HG02642 (cell line): ENCODE data around the gene NFKB1.
"Not testable (repeated sequence)": the region's sequence is repeated elsewhere in the genome, so short reads cannot be mapped to it uniquely, and the experiment has no call there.

Experiments
- ATAC-seq: cut with Tn5 transposase; IDR thresholded peaks from one replicate; pipeline ENCODE4 v1.9.1; 2021; ENCODE audit warnings: mild to moderate bottlenecking; ENCODE audit not compliant: unreplicated experiment, poor library complexity

The NFKB1 gene

DNA sequence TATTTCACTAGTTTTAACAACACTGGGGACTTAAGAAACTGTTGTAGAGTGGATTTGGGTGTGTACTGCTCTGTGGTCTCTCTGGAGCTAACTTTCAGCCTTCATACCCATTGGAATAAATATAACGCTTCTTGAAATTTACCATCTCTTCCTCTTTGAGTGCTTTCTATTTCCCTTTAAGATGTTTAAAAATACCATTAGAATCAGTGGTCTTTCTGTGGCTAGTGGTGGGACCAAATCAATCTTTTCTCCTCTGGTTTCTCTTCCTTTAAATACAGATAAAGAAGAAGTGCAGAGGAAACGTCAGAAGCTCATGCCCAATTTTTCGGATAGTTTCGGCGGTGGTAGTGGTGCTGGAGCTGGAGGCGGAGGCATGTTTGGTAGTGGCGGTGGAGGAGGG lies 92.0 kb downstream of the NFKB1 start:
- no peak for ATAC-seq

GRCh38 chr4:102594000-102594399 lies 92.8 kb downstream of the NFKB1 start:
- no peak for ATAC-seq

DNA sequence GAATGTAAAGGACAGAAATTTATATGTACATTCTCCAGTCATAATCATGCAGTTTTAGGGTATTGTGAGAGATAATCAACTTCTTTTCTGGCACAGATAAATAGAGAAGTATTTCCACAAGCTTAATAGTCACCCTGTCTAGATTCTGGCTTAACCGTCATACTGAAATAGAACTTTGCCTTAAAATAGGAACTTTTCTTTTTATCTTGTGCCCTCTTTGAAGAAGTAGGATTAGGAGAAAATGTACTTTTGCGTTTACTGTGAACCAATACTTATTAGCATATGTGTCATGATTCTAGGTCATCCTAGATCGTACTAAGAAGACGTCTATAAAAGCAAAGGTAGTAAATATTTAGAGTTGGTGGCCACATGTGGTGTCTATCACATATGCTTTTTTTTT lies 95.4 kb downstream of the NFKB1 start:
- ATAC-seq, result no peak

- peak; percentile 65 for ATAC-seq
Observed at GRCh38 chr4:102598086-102598761, 97.1 kb downstream of the NFKB1 start.

- peak; percentile 6 for ATAC-seq
Observed at GRCh38 chr4:102598762-102599374, 97.7 kb downstream of the NFKB1 start.

GRCh38 chr4:102599455-102599854 lies 98.3 kb downstream of the NFKB1 start:
- no peak for ATAC-seq

GRCh38 chr4:102599886-102600285 lies 98.7 kb downstream of the NFKB1 start:
- no peak for ATAC-seq

DNA sequence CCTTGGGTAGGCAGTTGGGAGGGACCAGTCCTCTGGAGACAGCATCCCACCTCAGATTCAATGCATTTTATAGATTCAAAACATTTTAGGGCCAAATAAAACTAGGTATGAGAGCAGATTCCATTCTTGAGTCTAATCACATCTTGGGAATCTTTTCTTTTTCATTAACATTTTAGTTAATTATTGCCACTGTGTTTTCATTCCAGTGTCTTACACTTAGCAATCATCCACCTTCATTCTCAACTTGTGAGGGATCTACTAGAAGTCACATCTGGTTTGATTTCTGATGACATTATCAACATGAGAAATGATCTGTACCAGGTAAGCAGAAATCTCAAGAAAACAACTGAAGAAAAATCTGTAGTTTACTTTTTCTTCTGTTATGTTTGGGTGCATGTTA lies 99.5 kb downstream of the NFKB1 start:
- no peak for ATAC-seq

- ATAC-seq, result no peak
Observed at GRCh38 chr4:102601586-102602227, 100.5 kb downstream of the NFKB1 start.

DNA sequence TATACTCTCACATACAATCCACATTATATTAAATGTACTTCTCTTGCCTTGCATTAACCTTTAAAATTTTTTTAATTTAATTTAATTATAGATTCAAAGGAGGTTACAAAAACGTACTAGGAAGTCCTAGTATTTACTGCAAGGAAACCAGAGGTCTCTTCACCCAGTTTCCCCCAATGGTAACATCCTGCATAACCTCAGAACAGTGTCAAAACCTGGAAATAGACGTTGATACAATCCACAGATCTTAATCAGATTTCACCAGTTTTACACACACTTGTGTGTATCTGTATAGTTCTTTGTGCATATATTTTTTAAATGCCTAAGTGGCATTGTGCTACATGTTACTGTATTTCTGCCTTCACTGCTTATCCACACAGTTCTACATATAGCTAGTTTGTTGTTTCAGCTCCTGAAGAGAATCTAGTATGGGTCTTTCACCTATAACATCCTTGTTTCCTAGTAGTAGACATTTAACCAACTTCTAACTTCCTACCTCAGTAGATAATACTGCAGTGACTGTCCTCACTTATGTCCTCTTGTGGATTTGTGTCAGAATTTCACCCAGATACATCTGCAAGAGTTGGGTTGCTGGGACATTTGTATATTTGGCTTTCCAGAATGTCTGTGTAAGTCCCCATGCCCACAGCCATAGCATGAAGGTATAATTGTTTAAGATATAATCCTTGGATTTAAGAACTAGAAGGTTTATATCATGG lies 103.2 kb downstream of the NFKB1 start:
- no peak for ATAC-seq

DNA sequence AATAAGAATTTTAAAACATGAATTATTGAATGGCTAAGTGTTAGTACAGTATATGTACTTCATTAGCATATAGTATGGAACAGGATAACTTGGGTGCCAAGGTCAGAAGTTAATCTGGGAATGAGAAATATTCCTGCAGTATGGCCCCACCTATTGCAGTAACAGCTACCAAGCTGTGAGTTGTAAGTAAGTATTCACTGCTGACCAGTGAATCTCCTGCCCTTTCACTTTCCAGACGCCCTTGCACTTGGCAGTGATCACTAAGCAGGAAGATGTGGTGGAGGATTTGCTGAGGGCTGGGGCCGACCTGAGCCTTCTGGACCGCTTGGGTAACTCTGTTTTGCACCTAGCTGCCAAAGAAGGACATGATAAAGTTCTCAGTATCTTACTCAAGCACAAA lies 105.1 kb downstream of the NFKB1 start:
- ATAC-seq, result no peak

DNA sequence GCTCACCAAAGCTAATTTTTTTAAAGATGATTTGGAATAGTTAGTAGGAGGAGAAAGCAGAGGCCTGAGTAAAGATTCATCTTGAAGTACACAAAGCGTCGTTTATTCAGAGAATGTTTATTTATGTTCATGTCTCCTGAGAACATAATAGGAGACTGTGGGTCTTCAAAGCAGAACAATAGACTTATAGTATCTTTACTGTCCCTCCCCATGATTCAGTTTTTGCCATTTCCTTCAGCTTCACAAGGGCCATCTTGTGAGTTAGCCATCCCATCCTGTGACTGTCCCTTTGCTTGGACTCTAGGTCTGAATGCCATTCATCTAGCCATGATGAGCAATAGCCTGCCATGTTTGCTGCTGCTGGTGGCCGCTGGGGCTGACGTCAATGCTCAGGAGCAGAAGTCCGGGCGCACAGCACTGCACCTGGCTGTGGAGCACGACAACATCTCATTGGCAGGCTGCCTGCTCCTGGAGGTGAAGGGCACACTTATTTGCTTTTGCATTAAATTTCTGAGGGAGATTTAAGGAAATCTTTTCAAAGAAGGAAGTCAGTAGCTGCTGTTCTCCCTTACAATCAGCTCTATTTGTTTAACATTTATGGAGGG lies 105.8 kb downstream of the NFKB1 start:
- no peak for ATAC-seq

DNA sequence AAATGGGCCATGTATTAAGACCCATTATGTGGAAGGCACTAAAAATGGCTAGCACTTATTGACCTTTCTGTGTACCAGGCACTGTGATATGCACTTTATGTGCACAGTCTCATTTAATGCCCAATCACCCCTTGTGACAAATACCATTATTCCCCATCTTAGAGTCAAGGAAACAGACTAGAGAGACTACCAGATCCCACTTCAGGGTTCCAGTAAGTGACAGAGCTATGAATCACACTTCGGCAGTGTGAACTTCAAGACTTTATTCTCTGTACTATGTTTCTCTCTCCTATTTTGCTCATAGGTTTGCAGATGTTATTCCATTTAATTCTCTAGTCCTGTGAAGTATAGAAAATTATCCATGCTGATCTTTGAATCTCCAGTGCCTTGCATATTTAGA lies 107.0 kb downstream of the NFKB1 start:
- no peak for ATAC-seq

DNA sequence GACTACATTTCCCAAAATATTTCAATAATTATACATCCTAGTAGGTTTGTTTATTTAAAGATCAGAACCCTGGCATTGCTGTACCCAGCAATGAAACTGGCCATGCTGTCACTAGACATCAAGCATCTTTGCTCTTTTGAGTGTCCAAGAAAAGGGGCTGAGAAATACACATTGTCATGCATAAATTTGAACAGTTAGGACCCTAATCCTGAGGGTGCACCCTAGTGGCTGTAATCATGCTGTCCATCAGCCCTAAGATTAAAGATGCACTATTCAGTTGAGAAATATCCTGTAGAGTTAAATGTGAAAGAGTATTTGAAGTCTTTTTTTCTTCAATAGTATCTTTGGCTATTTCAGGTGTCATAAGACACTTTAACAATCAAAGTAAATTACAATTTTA lies 108.8 kb downstream of the NFKB1 start:
- ATAC-seq, result no peak

GRCh38 chr4:102610476-102610875 lies 109.3 kb downstream of the NFKB1 start:
- ATAC-seq, result no peak

DNA sequence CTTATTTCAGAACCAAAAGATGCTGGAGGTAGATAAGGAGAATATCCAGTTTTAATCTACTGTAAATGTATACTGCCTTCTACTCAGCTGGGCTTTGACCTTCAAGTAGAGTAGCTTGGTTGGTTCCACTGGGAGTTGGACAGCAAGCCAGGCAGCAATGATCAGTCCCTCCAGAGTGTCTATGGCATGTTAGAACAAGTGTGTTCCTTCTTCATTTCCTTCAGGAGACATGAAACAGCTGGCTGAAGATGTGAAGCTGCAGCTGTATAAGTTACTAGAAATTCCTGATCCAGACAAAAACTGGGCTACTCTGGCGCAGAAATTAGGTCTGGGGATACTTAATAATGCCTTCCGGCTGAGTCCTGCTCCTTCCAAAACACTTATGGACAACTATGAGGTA lies 111.1 kb downstream of the NFKB1 start:
- no peak for ATAC-seq

DNA sequence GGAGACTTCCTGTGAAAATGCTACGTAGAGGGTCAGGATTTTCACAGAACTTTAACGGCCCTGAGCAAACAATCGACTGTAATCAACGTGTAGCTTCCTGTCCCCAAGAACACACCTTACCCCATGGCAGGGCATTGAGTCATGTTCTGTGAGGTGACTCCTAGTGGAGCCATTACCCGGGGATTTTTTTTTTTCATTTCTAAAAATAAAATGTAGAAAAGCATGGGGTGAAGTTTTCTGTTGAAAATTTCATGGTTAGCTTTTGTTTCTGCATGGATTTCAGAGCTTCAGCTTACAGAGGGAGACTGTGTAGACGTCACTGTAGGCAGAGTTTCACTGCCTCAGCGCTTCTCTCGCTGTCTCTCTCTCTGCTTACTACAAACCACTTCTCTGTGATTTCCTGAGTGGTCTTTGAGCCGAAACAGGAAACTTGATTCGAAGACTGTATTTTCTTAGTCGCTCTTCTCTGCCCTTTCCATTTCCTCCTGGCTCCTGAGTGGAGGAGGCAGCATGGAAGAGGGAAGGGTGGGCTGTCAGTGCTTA lies 111.7 kb downstream of the NFKB1 start:
- no peak for ATAC-seq

GRCh38 chr4:102614801-102615200 lies 113.6 kb downstream of the NFKB1 start:
- no peak for ATAC-seq

- ATAC-seq, result no peak
Observed at GRCh38 chr4:102616636-102617035, 115.5 kb downstream of the NFKB1 start.

- ATAC-seq, result not testable (repeated sequence)
Observed at GRCh38 chr4:102619021-102619420, 117.9 kb downstream of the NFKB1 start.
